DOHH2 (cell line): Measurements from ENCODE around the gene HES7.

Experiments
- H3F3A ChIP-seq: fragments of 200-600 bp; sonication (generic), shearing (Covaris generic); 2 replicates; pipeline ENCODE4 v1.6.0; 2016; ENCODE audit warnings: antibody characterized with exemption, mild to moderate bottlenecking; ENCODE audit not compliant: control insufficient read depth, insufficient read depth
- H3K27ac ChIP-seq: fragments of 200-600 bp; sonication (generic); 2 replicates; pipeline ENCODE4 v1.5.1; 2014; ENCODE audit warnings: low read depth, mild to moderate bottlenecking, low read length, moderate library complexity
- H3K27me3 ChIP-seq: fragments of 200-600 bp; sonication (generic); 2 replicates; pipeline ENCODE4 v1.6.1; 2014; ENCODE audit warnings: mild to moderate bottlenecking, low read length, mixed read lengths; ENCODE audit not compliant: control insufficient read depth
- H3K36me3 ChIP-seq: fragments of 200-600 bp; sonication (generic); 2 replicates; pipeline ENCODE4 v1.6.1; 2014; ENCODE audit warnings: mild to moderate bottlenecking, low read length, moderate library complexity, mixed read lengths; ENCODE audit not compliant: control insufficient read depth
- H3K4me1 ChIP-seq: fragments of 200-600 bp; sonication (generic); 2 replicates; pipeline ENCODE4 v1.6.1; 2014; ENCODE audit warnings: mild to moderate bottlenecking, low read length, mixed read lengths; ENCODE audit not compliant: control insufficient read depth
- H3K4me2 ChIP-seq: fragments of 200-600 bp; sonication (generic); 2 replicates; pipeline ENCODE4 v1.6.0; 2014; ENCODE audit warnings: mild to moderate bottlenecking, low read length, moderate library complexity
- H3K4me3 ChIP-seq: fragments of 200-600 bp; sonication (generic); 2 replicates; pipeline ENCODE4 v1.5.1; 2014; ENCODE audit warnings: mild to moderate bottlenecking, low read length, mixed read lengths
- H3K79me2 ChIP-seq: fragments of 200-600 bp; sonication (generic); 2 replicates; pipeline ENCODE4 v1.6.1; 2014; ENCODE audit warnings: mild to moderate bottlenecking, low read length, mixed read lengths; ENCODE audit not compliant: control insufficient read depth
- H3K9me2 ChIP-seq: fragments of 200-600 bp; sonication (generic); replicated peaks from 2 replicates; pipeline ENCODE4 v1.6.1; 2014; ENCODE audit warnings: mild to moderate bottlenecking, low read length, mixed read lengths; ENCODE audit not compliant: control insufficient read depth
- H3K9me3 ChIP-seq: fragments of 200-600 bp; sonication (generic); 2 replicates; pipeline ENCODE4 v1.6.1; 2014; ENCODE audit warnings: antibody characterized with exemption, low read length, mixed read lengths; ENCODE audit not compliant: control insufficient read depth, insufficient read depth
- H4K20me1 ChIP-seq: fragments of 200-600 bp; sonication (generic); 2 replicates; pipeline ENCODE4 v1.6.0; 2014; ENCODE audit warnings: low read depth, mild to moderate bottlenecking, antibody characterized with exemption, low read length, moderate library complexity; ENCODE audit not compliant: control insufficient read depth, insufficient read depth
- EZH2phosphoT487 ChIP-seq: fragments of 200-600 bp; sonication (generic); IDR thresholded peaks from 2 replicates; pipeline ENCODE4 v1.6.1; 2017; ENCODE audit warnings: borderline replicate concordance, mild to moderate bottlenecking, antibody characterized with exemption, low read length, moderate library complexity, mixed read lengths
- TF ChIP-seq, protein P1 (sequence below): fragments of 200-600 bp; sonication (generic); IDR thresholded peaks from one replicate; pipeline ENCODE4 v1.5.1; 2014; ENCODE audit warnings: antibody characterized with exemption, mild to moderate bottlenecking, low read depth, low read length; ENCODE audit not compliant: poor library complexity, severe bottlenecking

The HES7 gene

DNA sequence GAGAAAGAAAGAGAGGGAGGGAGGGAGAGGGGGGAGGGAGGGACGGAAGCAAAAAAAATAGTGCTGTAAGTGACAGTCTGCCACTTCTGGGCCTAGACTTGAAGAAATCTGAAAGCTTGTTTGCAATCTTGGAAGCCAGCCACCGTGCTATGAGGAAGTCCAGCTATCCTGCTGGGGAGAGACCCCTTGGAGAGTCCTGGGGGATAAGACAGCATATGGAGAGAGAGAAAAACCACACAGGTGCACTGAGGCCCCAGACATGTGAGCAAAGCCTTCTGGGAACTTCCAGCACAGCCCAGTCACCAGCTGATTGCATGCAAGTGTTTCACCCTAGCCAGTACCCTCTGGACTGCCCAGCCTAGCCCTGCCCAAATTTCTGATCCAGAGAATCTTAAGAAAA is 23.8 kb downstream of the HES7 start:
- Histone ChIP-seq H3K4me3 (no peak overlapping the region), H3K27ac (no peak overlapping the region), H4K20me1 (no peaks in the 10 kb centered on the region), H3K9me3 (no peaks in the 10 kb centered on the region), H3K9me2 (no peaks in the 10 kb centered on the region), H3K4me2 (peak overlapping the region; percentile 39; the same call in 1 of the 2 replicates), H3K4me1 (peaks cover 19% of the 10 kb centered on the region), H3K79me2 (no peaks in the 10 kb centered on the region), H3K27me3 (peaks cover 9% of the 10 kb centered on the region), H3F3A (no peaks in the 10 kb centered on the region), H3K36me3 (no peaks in the 10 kb centered on the region)
- TF ChIP-seq, protein P1, sequence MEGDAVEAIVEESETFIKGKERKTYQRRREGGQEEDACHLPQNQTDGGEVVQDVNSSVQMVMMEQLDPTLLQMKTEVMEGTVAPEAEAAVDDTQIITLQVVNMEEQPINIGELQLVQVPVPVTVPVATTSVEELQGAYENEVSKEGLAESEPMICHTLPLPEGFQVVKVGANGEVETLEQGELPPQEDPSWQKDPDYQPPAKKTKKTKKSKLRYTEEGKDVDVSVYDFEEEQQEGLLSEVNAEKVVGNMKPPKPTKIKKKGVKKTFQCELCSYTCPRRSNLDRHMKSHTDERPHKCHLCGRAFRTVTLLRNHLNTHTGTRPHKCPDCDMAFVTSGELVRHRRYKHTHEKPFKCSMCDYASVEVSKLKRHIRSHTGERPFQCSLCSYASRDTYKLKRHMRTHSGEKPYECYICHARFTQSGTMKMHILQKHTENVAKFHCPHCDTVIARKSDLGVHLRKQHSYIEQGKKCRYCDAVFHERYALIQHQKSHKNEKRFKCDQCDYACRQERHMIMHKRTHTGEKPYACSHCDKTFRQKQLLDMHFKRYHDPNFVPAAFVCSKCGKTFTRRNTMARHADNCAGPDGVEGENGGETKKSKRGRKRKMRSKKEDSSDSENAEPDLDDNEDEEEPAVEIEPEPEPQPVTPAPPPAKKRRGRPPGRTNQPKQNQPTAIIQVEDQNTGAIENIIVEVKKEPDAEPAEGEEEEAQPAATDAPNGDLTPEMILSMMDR = no peak
- TF ChIP-seq EZH2phosphoT487 = no peak

DNA sequence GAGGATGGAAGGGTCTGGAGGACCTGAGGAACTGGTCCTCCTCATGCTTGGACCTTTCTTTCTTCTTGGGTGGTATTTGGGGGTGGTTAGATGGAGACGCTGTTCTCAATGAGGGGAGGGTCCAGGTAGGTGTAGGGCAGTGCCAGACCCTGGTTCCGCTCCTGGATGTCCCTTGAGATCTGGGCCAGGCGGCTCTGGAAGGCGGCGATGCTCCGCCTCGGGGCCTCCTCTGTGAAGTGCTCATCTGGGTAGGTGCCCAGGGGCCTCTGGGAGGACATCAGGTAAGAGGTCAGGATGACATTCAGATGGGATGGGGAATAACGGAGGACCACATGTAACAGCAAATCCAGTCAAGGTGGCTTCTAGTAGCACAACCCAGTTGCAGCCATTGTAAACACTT is 27.4 kb downstream of the HES7 start:
- H3K27ac ChIP-seq = no peak overlapping the region
- H3K9me2 ChIP-seq = no peaks in the 10 kb centered on the region
- no peaks in the 10 kb centered on the region for H3K36me3 ChIP-seq
- no peak overlapping the region for H3K4me2 ChIP-seq
- no peaks in the 10 kb centered on the region for H3F3A ChIP-seq
- H3K4me1 ChIP-seq = peaks cover 17% of the 10 kb centered on the region
- H3K27me3 ChIP-seq = peaks cover 27% of the 10 kb centered on the region
- H3K9me3 ChIP-seq = no peaks in the 10 kb centered on the region
- no peak for TF ChIP-seq EZH2phosphoT487
- TF ChIP-seq, protein P1 = no peak
- no peak overlapping the region for H3K4me3 ChIP-seq
- no peaks in the 10 kb centered on the region for H4K20me1 ChIP-seq
- no peaks in the 10 kb centered on the region for H3K79me2 ChIP-seq

DNA sequence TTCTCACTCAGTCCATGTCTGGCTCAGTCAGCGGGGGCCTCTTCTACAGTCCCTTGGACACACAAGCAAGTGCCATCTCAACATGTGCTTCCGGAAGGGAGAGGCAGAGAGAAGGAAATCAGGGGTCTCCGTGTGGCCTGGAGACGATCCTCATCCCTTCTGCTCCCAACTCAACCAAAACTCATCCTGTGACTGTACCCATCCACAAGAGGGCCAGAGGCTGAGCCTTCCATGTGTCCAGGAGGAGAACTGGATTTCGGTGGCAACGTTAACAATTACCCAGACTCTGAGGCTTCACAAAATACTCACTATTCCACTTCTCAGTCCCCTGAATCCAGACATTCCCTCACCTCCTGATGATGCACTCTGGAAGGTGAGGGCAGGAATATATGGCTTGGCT is 28.5 kb downstream of the HES7 start:
- H3K4me1 ChIP-seq = peaks cover 22% of the 10 kb centered on the region
- peaks cover 33% of the 10 kb centered on the region for H3K27me3 ChIP-seq
- H3K4me3 ChIP-seq = no peak overlapping the region
- no peaks in the 10 kb centered on the region for H3K9me3 ChIP-seq
- H3K36me3 ChIP-seq = no peaks in the 10 kb centered on the region
- no peaks in the 10 kb centered on the region for H4K20me1 ChIP-seq
- no peaks in the 10 kb centered on the region for H3K9me2 ChIP-seq
- TF ChIP-seq, protein P1 = no peak
- TF ChIP-seq EZH2phosphoT487 = no peak
- no peaks in the 10 kb centered on the region for H3K79me2 ChIP-seq
- no peaks in the 10 kb centered on the region for H3F3A ChIP-seq
- H3K4me2 ChIP-seq = no peak overlapping the region
- H3K27ac ChIP-seq = no peak overlapping the region
